ENCODE results near the gene AUTS2.

The AUTS2 gene

DNA sequence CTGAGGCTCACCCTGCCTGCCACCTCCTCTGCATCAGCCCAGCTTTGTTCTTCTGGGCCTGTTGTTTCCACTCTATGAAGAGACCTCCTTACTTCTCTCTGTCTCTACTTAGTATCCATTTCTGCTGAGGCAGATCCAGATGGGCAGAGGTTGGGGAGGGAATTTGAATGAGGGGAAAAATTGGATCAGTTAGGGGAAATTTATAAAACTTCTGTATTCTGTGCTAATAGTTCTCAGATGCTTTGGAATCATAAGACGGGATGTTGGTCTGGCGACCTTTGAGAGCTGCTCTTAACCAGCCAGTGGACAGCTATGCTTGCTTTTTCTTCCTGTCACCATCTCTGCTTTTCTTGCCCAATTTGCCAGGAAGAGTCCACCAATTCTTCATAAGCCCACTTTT lies 55.5 kb downstream of the AUTS2 start:
- no peak overlapping the region for H3K4me3 ChIP-seq (ENCODE audit: low read depth, low read length)
- TF ChIP-seq, protein P1, sequence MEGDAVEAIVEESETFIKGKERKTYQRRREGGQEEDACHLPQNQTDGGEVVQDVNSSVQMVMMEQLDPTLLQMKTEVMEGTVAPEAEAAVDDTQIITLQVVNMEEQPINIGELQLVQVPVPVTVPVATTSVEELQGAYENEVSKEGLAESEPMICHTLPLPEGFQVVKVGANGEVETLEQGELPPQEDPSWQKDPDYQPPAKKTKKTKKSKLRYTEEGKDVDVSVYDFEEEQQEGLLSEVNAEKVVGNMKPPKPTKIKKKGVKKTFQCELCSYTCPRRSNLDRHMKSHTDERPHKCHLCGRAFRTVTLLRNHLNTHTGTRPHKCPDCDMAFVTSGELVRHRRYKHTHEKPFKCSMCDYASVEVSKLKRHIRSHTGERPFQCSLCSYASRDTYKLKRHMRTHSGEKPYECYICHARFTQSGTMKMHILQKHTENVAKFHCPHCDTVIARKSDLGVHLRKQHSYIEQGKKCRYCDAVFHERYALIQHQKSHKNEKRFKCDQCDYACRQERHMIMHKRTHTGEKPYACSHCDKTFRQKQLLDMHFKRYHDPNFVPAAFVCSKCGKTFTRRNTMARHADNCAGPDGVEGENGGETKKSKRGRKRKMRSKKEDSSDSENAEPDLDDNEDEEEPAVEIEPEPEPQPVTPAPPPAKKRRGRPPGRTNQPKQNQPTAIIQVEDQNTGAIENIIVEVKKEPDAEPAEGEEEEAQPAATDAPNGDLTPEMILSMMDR (IDR thresholded peaks at IDR 0.05; ENCODE audit: borderline replicate concordance, insufficient read depth, low read depth, low read length), result no peak

DNA sequence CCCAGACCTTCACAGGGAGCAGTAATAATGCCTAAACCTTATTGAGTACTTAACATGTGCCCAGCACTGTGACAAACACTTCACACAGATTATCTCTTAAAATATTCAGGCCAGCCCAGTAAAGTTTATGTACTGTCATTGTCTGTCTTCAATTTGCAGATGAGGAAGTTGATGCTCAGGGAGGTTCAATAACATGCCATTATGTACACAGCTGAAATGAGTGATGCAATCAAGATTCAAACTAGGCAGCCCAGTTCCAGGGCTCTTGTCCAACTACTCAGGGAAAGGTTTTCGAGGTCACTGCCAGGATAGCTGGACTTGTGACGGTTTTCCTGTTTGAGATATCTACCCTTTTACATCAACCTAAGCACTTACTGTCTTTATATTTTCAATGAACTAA lies 56.1 kb downstream of the AUTS2 start:
- H3K4me3 ChIP-seq (ENCODE audit: low read depth, low read length), result no peak overlapping the region
- TF ChIP-seq, protein P1 (IDR thresholded peaks at IDR 0.05; ENCODE audit: borderline replicate concordance, insufficient read depth, low read depth, low read length), result no peak

DNA sequence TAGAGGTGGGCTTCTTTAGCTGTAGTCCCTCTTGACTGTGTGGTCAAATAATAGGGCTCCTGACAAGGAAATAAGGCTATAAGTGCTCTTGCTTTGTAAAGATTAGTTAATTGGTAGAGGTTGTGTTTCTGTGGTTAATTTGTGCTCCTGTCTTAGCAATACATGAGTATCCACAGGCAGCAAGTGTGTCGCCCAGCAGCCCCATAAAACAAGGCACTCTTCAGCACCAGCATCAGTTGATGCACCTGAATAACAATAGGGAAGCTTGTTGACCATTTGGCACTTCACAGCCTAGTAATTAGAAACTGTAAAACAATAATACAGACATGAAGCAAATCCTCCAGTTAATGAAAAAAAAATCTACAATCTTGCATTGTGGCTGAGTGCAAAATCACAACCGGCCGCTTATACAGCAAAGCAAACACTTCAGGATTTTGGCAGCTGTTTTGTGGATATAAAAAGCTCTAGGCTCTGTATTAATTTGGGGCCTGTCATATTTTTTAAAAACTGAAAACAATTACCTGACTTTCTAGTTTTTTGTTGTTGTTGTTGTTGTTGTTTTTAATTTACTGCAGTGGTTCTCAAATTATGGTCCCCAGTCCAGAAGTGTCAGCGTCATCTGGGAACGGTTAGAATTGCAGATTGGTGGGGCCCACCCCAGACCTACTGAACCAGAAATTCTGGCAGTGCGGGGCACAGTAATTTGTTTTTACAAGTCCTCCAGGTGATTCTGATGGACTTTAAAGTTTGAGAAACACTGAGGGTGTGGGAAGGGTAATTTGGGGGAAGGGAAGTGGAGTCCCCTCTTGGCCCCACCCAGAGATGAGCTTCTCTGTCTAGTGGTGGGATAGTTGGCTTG lies 56.8 kb downstream of the AUTS2 start:
- TF ChIP-seq, protein P1 (IDR thresholded peaks at IDR 0.05; ENCODE audit: borderline replicate concordance, insufficient read depth, low read depth, low read length), result no peak
- H3K4me3 ChIP-seq (ENCODE audit: low read depth, low read length), result no peak overlapping the region

DNA sequence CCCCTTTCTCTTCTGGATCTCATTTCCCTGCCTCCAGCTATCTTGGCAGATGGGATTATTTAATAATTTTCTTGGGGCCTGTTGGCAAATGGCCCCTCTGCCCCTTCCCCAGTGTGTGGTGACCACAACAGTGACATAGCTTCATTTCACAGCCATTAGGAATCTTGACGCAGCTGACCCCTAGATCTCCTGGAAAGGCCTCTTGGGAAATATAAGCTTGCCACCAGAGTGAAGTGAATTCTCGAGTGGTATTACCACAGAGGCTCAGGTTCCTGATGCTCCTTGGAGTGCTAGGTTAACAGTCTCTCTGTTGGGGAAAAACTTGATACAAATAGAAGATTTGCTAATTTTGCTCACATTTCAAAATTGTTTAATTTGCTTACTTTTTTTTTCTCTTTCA lies 57.8 kb downstream of the AUTS2 start:
- TF ChIP-seq, protein P1 (IDR thresholded peaks at IDR 0.05; ENCODE audit: borderline replicate concordance, insufficient read depth, low read depth, low read length), result no peak
- H3K4me3 ChIP-seq (ENCODE audit: low read depth, low read length), result no peak overlapping the region

DNA sequence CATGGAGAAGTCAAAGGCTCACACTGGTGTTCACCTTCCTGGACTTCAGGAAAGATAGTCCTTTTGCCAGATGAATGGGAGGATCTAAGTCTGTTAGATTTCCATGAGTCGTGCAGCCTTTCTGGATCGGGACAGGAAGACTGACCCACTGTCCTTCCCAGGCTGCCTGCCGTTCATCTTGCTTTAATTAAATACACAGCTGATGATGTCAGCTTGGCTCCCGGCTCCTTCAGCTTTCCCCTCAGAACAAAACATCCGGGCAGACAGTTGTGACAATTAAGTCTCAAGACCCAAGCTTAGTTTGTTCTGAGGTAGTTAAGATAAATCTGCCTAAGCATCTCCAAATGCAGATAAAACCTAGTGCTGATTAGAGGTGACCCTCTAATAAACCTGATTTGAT lies 58.6 kb downstream of the AUTS2 start:
- TF ChIP-seq, protein P1 (IDR thresholded peaks at IDR 0.05; ENCODE audit: borderline replicate concordance, insufficient read depth, low read depth, low read length), result no peak
- H3K4me3 ChIP-seq (ENCODE audit: low read depth, low read length), result no peak overlapping the region

DNA sequence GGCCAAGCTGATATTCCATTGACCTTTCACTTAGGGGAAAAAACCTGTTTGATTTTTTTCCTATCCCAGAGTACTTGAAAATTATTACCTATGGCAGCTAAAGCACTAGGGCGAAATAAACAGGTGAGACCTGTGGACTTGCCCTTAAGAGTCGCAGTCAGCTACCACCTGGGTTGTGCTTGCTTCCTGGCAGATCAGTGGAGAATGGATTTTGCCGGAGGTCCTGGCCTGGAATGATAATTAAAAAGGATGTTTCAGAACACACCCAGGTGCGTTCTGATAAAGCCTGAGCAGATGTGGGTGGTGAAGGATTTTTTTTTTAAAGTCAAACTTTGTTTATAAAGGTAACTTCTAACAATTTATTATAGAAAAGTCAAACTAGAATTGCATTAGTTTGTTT lies 59.1 kb downstream of the AUTS2 start:
- TF ChIP-seq, protein P1 (IDR thresholded peaks at IDR 0.05; ENCODE audit: borderline replicate concordance, insufficient read depth, low read depth, low read length), result no peak
- H3K4me3 ChIP-seq (ENCODE audit: low read depth, low read length), result no peak overlapping the region

DNA sequence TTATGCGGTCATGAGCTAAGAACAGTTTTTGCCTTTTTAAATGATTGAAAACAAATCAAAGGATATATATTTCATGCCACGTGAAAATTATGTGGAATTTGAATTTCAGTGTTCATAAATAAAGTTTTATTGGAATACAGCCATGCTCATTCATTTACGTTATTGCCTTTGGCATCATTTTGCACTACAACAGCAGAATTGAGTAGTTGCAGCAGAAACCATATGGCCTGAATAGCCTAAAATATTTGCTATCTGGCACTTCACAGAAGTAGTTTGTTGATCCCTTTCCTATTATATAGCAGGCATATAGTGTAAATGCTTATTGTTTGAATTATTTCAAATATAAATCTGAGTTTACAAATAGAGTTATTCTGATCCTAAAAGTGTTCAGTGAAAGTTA lies 59.7 kb downstream of the AUTS2 start:
- TF ChIP-seq, protein P1 (IDR thresholded peaks at IDR 0.05; ENCODE audit: borderline replicate concordance, insufficient read depth, low read depth, low read length), result no peak
- H3K4me3 ChIP-seq (ENCODE audit: low read depth, low read length), result no peak overlapping the region

All from GM12875 (cell line).